Measurements from ENCODE around the gene ATP6V0B.
A peak's percentile ranks its signal among the peaks of the same experiment; 100 is the strongest.

Gene ATP6V0B

DNA sequence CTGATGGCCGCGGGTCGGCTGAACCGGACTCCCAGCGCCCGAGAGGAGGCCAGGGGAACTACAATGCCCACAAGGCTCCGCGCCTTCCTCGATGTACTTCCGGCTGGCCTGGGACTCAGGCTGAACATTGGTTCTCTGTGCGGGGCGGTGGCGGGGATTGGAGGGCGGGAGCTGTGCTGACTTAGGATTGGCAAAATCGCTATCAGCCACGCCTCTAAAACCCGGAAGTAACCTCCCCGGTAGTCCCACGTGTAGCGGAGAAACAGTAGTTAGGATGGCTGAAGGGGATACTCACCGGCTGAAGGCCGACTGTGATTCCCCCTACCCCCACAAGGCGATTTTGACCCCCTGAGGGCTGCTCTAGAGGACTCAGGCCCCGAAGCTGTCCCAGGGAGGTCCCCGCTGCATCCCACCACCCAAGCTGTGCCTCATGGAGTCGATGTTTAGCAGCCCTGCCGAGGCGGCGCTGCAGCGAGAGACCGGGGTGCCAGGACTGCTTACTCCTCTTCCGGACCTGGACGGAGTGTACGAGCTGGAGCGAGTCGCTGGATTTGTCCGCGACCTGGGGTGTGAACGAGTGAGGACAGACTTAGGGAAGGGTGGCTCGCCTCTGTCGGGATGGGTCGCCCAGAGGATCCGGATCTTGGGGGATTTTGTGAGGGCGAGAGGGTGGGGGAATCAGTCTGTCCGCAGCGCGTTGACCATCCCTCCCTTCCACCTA, 4.9 kb upstream of the ATP6V0B start, which contains the start of gene DPH2:
Gene DPH2 (plus strand): TSS at position 265 of the 721 bp plus-strand sequence. CDS start 166 bp downstream, at position 431.
- DNase-seq (ENCODE audit: low read depth, low spot score), result peak; percentile 99

DNA sequence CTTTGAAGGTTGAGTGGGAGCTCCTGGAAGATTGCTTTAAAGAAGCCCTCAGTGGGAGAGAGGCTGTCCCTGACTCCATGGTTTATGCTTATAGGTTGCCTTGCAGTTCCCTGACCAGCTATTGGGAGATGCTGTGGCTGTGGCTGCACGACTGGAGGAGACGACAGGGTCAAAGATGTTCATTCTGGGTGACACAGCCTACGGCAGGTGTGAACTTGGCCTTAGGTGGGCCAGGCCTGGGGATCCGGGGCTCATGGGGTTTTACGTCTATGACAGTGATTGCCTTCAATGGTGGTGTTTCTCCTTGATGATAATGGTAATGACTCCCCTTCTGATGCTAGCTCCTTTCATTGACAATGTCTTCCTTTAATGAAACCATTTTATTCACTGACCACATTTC, 4.3 kb upstream of the ATP6V0B start:
- DNase-seq (ENCODE audit: low read depth, low spot score), result no peak

DNA sequence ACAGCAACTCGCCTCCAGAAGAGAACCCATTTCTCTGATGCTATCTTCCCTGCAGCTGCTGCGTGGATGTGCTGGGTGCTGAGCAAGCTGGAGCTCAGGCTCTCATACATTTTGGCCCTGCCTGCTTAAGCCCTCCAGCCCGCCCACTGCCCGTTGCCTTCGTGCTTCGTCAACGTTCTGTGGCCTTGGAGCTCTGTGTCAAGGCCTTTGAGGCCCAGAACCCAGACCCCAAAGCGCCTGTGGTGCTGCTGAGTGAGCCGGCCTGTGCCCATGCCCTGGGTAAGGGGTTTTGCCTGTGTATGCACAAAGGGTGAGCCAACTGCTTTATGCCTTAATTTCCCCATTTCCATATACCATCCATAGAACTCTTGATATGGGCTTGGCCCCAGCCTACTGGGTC, 3.8 kb upstream of the ATP6V0B start:
- no peak for DNase-seq (ENCODE audit: low read depth, low spot score)

DNA sequence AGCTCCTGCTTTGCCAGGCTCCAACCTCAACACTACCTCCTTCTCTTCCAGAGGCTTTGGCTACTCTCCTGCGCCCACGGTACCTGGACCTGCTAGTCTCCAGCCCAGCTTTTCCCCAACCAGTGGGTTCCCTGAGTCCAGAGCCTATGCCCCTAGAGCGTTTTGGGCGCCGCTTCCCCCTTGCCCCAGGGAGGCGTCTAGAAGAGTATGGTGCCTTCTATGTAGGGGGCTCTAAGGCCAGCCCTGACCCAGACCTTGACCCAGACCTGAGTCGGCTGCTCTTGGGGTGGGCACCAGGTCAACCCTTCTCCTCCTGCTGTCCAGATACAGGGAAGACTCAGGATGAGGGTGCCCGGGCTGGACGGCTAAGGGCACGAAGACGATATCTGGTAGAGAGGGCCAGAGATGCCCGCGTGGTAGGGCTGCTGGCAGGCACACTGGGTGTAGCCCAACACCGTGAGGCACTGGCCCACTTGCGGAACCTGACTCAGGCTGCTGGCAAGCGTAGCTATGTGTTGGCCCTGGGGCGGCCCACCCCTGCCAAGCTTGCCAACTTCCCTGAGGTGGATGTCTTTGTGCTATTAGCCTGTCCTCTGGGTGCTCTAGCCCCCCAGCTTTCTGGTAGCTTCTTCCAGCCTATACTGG, 3.3 kb upstream of the ATP6V0B start:
- no peak for DNase-seq (ENCODE audit: low read depth, low spot score)

DNA sequence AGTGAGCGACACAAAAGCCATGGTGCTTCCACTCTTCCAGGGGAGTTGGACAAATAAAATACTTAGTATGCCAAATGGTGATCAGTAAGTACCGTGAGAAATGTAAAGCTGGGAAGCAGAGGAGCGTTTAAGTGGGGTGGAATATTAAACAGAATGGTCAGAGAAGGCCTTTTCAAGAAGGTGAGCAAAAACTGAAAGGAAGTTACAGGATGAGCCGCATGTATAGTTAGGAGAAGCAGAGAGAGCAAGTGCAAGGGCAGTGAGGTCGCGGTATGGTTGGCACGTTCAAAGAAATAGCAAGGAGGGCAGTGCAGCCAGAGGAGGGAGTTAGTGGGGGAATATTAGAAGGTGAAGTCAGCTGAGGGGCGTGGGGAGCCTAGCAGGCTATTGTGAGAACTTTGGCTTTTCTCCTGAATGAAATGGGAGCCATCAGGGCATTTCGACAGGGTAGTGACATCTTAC, 748 bp upstream of the ATP6V0B start:
- DNase-seq (ENCODE audit: low read depth, low spot score), result no peak

DNA sequence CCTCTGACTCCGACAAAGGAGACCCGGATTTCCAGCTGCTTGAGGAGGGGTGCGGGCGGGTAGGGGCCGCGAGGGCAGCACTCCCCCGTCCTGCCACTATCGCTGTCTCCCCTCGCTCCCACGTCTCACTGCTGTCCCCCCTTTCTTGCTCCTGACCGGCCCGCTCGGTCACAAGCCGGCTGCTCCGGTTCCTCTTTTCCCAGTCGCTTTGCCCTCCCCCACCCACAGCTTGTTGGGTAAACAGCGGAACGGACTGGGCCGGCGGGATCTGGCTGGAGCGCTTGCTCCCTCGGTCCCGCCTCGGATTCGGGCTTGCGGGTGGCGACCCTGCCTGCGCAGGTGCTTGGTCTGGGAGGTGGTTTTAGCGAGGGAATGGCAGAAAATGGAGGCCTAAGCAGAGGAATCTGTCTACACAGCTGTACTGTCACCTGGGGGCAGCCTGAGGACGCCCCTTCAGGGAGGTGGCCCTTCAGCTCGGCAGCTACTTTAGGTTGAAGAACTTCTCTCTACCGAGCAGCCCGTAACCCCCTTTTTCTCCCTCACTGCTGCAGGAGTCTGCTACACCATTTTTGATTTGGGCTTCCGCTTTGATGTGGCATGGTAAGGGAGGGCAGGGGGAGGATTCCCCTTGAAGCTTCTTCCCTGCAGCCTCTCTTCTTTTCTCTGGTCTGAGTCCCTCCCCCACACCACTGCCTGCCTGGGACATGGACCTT, 645 bp downstream of the ATP6V0B start:
- DNase-seq (ENCODE audit: low read depth, low spot score), result peak; percentile 47

DNA sequence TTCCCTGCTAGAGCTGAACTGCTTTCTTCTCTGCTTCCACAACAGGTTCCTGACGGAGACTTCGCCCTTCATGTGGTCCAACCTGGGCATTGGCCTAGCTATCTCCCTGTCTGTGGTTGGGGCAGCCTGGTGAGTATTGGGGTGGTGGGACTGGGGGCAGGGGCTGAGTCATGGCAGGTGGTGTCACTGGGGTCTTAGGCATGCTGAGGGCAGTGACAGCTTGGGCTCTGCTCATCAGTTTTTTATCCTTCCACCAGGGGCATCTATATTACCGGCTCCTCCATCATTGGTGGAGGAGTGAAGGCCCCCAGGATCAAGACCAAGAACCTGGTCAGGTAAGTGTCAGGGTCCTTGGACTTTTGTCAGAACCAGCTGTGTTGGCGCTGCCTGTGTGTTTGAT, 1.3 kb downstream of the ATP6V0B start:
- no peak for DNase-seq (ENCODE audit: low read depth, low spot score)

DNA sequence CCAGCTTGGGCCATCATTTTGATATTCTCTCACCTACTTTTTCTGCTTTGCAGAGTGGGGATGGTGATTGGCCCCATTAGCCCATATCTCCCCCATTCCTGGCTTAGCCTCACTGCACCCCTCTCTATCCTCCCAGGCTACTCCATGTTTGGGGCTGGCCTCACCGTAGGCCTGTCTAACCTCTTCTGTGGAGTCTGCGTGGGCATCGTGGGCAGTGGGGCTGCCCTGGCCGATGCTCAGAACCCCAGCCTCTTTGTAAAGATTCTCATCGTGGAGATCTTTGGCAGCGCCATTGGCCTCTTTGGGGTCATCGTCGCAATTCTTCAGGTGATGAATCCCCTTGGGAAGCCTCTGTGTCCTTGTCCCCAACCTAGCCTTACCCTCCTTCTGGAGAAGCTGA, 2.1 kb downstream of the ATP6V0B start:
- no peak for DNase-seq (ENCODE audit: low read depth, low spot score)

DNA sequence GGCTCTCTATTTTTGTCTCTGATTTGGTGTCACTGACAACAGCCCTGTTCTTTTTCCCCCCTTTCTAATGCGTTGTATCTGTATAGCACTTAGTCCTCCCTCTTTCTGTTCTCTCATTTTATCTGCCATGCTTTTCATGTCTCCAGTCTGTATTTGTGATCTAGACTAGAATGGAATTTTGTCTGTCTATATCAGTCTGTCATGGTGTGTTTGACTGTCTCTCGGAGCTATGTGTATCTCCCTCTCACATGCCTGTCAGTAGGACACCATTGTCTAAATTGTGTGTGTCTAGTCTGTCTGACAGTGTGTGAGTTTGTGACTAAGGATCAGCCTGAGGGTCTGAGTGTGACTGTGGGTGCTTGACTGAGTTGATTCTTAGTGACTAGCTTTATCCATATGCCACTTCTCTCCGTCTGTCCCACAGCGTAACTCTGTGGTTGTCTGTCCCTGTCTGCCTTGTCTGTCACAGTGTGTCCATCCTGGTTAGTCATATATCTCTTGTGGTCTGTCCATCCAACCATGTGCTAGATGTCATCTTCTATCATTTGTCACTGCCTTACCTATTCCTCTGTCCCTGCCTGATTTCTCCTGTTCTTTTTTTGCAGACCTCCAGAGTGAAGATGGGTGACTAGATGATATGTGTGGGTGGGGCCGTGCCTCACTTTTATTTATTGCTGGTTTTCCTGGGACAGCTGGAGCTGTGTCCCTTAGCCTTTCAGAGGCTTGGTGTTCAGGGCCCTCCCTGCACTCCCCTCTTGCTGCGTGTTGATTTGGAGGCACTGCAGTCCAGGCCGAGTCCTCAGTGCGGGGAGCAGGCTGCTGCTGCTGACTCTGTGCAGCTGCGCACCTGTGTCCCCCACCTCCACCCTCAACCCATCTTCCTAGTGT, 2.9 kb downstream of the ATP6V0B start:
- DNase-seq (ENCODE audit: low read depth, low spot score), result no peak

DNA sequence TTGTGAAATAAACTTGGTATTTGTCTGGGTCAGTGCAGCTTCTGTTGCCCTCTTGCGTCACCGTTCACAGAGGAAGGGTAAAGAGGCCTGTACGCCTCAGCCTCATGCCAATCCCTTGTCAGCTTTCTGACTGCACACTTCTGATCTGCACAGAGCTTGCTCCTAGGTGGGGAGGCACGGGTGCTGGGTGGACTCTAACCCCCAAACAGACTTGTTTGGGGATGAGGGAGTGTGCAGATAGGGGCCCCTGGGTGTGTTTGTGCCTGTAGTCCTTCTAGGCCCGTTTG, 3.4 kb downstream of the ATP6V0B start:
- DNase-seq (ENCODE audit: low read depth, low spot score), result no peak

DNA sequence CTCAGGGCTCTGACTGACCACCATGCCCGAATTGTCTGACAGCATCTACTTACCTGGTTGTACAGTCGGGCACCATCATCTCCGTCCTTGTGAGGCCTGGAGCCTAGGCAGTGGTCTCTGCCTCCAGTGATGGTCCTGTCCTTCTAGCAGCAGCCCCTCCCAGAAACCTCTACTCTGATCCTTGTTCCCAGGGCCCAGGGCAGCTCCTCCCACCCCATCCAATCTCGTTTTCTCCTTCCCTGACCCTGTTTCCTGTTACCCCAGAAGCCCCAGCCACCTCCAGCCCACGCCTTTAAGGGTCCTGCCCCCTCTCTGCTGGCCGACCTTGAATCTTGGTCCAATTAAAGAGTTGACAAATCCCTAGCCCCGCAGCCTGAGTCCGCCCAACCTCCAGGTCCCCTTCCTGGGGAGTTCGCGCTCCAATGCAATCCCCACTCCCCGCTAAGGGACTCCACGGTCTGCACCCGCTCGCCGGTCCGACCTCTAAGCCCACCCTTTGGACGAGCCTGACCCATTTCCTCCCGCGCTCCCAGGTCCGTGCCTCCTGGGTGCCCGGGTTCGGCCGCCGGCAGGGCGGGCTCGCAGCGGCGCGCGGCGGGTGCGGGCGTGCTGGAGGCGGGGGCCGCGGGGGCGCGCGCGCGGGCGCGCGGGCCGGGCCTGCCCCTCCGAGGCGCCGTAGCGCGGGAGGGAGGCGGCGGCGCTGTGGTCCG, 3.9 kb downstream of the ATP6V0B start, which contains the start of gene B4GALT2:
Gene B4GALT2 (plus strand): TSS at position 660 of the 710 bp plus-strand sequence. CDS start 1,951 bp downstream, outside the sequence.
- DNase-seq (ENCODE audit: low read depth, low spot score), result peak; percentile 76

DNA sequence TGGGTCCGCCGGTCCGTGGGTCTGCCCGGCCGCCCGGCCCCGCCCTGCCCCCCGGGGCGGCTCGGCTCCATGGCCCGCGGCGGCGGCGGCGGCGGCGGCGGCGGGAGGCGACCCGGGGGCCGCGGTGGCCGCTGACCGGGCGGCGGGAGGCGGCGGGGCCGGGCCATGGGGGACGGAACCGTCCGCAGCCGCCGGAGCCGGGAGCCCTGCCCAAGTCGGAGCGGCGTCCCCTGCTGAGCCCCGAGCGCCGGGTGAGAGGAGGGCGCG, 4.4 kb downstream of the ATP6V0B start:
- DNase-seq (ENCODE audit: low read depth, low spot score), result peak; percentile 27

DNA sequence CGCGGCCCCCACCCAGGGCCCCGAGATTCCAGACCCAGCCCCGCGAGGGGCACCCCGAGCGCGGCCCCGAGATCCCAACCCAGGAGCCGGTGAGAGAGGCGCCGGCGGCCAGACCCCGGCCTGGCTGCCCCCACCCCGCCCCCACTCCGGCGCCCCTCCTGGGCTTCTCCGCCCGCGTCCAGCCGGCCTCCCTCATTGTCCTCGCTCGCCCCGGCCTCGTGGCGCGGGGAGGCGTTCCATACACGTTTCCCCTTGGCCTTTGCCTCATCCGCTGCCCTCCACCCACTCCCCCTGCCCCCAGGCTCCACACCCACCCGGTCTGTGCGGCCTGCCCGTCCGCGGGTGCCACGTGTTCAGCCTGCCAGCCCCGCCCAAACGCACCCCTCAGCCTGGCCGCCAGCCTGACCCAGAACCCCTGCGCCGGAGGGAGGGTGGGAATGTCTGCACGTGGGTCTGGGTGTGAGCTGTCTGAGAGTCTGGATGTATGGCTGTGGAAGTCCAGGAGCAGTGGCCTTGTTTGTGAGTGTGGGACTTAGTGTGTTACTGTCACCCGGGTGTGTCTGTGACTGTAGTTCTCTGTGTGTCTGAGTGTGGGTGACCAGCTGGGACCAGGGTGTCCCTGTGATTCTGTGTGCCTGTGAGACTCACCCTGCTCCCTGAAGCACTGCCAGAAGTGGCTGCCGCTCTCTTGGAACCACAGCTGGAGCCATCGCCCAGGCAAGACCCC, 4.9 kb downstream of the ATP6V0B start:
- peak; percentile 75 for DNase-seq (ENCODE audit: low read depth, low spot score)

DNA sequence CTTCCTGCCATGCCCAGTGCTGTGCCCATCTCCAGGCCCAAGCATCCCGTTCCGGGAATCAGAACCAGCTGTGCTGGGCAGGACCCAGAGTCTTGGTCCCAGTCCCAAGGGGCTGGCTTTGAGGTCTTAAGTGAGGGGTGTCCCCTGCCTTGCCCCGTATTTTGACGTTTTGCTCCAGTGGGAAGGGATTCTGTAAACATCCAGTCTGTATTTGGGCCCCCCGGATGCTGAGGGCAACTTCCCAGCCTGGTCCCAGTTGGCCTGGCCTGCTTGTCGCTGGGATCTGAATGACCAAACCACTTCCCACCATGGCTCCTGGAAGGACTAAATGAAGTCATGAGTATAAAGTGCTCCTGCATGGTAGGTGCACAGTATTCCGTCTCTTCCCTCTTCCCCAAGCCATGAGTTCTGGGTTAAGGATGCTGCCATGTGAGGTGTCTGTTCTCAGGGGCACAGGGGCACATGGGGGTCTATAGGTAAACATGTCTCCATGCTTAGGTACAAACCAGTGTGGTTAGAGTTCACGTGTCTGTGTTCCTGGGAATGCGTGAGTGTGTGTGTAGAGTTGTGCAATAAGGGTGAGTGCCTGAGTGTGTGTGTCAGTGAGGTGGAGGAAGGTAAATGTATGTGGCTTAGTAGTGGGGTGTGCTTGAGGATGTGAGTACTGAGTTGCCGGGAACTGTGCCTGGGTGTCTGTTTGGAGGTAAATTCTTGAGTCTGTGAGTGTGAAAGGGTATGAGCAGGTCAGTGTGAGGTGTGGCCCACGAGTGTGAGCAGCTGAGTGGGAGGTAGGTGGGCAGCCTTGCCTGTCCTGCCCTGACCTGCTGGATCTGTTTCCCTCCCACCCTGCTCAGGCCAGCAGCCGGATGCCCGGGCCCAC, 5.7 kb downstream of the ATP6V0B start:
- DNase-seq (ENCODE audit: low read depth, low spot score), result no peak

DNA sequence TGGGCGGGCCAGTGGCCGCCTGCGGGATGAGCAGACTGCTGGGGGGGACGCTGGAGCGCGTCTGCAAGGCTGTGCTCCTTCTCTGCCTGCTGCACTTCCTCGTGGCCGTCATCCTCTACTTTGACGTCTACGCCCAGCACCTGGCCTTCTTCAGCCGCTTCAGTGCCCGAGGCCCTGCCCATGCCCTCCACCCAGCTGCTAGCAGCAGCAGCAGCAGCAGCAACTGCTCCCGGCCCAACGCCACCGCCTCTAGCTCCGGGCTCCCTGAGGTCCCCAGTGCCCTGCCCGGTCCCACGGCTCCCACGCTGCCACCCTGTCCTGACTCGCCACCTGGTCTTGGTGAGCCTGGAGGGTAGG, 6.4 kb downstream of the ATP6V0B start:
- DNase-seq (ENCODE audit: low read depth, low spot score), result no peak

DNA sequence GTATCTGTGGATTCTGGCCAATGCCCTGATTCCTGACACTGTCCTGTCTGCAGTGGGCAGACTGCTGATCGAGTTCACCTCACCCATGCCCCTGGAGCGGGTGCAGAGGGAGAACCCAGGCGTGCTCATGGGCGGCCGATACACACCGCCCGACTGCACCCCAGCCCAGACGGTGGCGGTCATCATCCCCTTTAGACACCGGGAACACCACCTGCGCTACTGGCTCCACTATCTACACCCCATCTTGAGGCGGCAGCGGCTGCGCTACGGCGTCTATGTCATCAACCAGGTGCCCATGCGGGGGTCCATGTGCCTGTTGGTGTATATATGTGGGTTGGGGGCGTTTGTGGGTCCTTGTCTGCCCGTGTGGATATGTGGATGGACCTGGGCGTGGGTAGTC, 6.9 kb downstream of the ATP6V0B start:
- DNase-seq (ENCODE audit: low read depth, low spot score), result no peak

DNA sequence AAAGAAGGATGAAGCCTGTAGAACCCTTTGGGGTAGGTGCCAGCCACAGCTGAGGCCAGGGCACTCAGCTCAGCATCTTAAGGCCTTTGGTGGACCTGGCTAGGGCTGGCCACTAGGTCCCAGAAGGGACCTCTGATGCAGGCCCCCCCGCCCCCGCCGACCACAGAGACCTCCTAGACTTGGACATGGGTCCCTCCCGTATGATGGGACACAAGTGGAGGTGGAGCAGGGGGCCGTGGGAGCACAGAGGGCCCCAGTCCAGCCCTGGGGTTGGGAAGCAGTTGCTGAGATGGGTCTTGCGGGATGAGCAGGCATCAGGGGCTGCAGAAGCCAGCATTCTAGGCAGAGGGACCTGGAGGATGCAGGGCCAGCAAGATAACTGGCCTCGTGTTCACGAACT, 7.5 kb downstream of the ATP6V0B start:
- DNase-seq (ENCODE audit: low read depth, low spot score), result no peak

DNA sequence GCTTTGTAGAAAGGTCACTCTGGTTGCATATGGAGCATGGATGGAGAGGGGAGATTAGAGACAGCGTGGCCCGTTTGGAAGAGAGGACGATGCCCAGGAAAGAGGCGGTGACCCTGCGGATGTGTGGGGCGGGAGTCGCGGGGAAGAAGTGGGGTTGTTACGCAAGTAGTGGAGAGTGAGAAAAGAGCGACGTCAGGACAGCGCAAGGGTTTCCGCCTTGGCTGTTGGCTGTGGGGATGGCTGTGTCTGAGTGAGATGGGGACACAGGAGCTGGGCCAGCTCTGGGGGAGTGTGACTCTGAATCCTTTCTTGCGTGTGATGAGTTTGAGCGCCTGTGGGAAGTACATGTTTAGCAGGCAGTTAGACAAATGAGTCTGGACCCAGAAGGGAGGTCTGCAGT, 8.0 kb downstream of the ATP6V0B start:
- no peak for DNase-seq (ENCODE audit: low read depth, low spot score)

DNA sequence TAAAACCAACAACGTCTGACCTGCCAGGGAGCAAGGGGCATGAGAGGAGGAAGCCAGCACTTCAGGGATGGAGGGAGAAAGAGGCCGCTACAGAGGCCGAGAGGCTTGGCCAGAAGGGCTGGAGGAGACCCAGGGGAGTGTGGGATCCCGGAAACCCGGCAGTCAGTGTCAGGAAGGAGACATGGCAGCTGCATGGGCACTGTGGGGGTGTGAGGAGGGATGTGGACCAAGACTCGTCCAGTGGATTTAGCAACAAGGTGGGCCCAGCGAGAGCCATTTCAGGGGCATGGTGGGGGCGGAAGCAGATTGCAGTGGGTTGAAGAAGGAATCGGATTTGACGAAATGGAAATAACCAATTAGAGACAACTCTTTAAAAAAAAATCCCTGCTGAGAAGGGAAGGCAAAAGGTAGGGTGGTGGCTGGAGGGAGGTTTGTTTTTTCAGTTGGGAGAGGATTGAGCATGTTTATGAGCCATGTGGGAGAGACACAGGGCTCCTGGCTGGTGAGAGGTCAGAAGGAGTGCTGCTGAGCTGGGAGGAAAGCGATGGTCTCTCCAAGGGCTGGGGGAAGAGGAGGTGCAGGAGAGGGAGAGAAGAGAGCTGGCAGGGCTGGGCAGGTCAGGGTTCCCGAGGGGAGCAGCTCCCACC, 8.6 kb downstream of the ATP6V0B start:
- no peak for DNase-seq (ENCODE audit: low read depth, low spot score)

Measured in astrocyte of the hippocampus (primary cell).